Activated CD4-positive, alpha-beta T cell treated with anti-CD3 and anti-CD28 coated beads, Interleukin-2, amount 10 ng/mL, durations not matched to agents 7 days and 5 days (primary cell): ENCODE measurements around the gene KCNIP4. TPM values are rescaled to one million over a fixed set of nuclear protein-coding genes. Genes with fewer than 3 reads are reported as not detected.

ENCODE experiments used
- CTCF ChIA-PET: fragments of 350-600 bp; sonication (Branson Sonifier 250); formaldehyde crosslinking; loops from one replicate; lab custom pipeline; 2021; ENCODE audit warnings: antibody characterized with exemption; lab: Charles Lee
- POLR2A ChIA-PET: fragments of 350-600 bp; sonication (Branson Sonifier 250); formaldehyde crosslinking; loops from one replicate; lab custom pipeline; 2021; ENCODE audit warnings: antibody characterized with exemption; lab: Charles Lee
- DNase-seq: peaks from one replicate; pipeline ENCODE4 v3.0.0-alpha.2; 2020
- H3K27ac Mint-ChIP-seq: one replicate; pipeline ENCODE4 v1.8.0; 2021; ENCODE audit warnings: mild to moderate bottlenecking, moderate library complexity, mixed read lengths
- H3K27me3 Mint-ChIP-seq: one replicate; pipeline ENCODE4 v1.8.0; 2021; ENCODE audit warnings: mixed read lengths
- H3K36me3 Mint-ChIP-seq: one replicate; pipeline ENCODE4 v1.8.0; 2021; ENCODE audit warnings: low read depth, mixed read lengths
- H3K4me1 Mint-ChIP-seq: one replicate; pipeline ENCODE4 v1.8.0; 2021; ENCODE audit warnings: mixed read lengths
- H3K4me3 Mint-ChIP-seq: one replicate; pipeline ENCODE4 v1.8.0; 2021; ENCODE audit warnings: mild to moderate bottlenecking, moderate library complexity, mixed read lengths
- H3K9me3 Mint-ChIP-seq: one replicate; pipeline ENCODE4 v1.8.0; 2021; ENCODE audit warnings: mixed read lengths
- total RNA-seq, 2 experiments: library from RNA; stranded (reverse); gene quantifications; one replicate each; pipeline ENCODE4 v1.2.3, GENCODE V29; 2021

Gene KCNIP4
- total RNA-seq, 2 experiments from 2014 or later = not detected

DNA sequence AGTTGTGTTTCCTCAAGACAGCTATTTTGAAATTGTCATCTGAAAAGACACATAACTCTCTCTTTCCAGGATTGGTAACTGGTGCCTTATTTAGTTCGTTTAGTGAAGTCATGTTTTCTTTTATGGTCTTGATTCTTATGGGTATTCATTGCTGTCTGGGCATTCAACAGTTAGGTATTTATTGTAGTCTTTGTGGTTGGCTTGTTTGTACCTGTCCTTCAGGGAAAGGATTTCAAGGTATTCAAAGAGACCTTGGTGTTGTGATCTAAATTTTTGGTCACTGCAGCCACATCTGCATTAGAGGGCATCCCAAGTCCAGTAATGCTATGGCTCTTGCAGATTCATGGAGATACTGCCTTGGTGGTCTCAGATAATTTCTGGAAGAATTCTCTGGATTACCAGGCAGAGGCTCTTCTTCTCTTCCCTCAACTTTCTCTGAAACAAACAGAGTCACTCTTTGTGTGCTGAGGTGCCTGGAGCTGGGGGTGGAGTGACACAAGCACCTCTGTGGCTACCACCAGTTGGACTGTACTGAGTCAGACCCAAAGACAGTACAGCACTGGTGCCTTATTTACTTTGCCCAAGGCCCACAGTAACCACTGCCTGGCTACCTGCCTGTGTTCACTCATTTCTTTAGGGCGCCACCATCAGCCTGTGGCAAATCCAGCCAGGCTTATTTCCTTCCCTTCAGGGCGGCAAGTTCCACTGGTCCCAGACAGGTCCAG, 620.4 kb downstream of the KCNIP4 start:
- Mint-ChIP-seq H3K9me3 (peaks cover 8% of the 10 kb centered on the region), H3K36me3 (no peaks in the 10 kb centered on the region), H3K27ac (no peak overlapping the region), H3K4me1 (no peaks in the 10 kb centered on the region), H3K27me3 (no peaks in the 10 kb centered on the region), H3K4me3 (no peak overlapping the region)
- no peak for DNase-seq
- ChIA-PET CTCF (no interaction called here), POLR2A (no interaction called here)

GRCh38 chr4:21320034-21320433, 628.5 kb downstream of the KCNIP4 start:
- no peaks in the 10 kb centered on the region for H3K4me1 Mint-ChIP-seq
- no peak overlapping the region for H3K27ac Mint-ChIP-seq
- no peaks in the 10 kb centered on the region for H3K27me3 Mint-ChIP-seq
- CTCF ChIA-PET = no interaction called here
- no peak overlapping the region for H3K4me3 Mint-ChIP-seq
- peaks cover 5% of the 10 kb centered on the region for H3K9me3 Mint-ChIP-seq
- POLR2A ChIA-PET = no interaction called here
- DNase-seq = no peak
- H3K36me3 Mint-ChIP-seq = no peaks in the 10 kb centered on the region

DNA sequence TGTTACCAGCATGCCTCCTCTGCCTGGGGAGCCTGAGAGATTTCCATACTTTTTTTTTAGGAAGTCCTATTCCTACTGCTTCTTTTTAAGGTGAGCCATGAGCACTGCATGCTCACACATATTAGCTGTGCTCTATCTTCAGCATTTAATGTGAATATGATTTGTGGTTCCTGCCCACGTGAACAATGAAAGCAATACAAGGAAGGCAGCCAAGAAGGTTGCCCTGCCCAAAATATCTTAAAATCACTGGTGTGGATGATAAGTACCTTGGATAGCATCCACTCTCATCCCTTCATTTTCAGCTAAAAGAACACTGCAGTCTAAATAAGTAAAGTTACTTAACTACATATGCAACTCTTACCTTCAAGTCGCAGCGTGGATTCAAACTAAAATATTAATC, 640.9 kb downstream of the KCNIP4 start:
- H3K4me3 Mint-ChIP-seq = no peak overlapping the region
- ChIA-PET CTCF (no interaction called here), POLR2A (no interaction called here)
- H3K27me3 Mint-ChIP-seq = peaks cover 15% of the 10 kb centered on the region
- DNase-seq = no peak
- H3K9me3 Mint-ChIP-seq = no peaks in the 10 kb centered on the region
- H3K4me1 Mint-ChIP-seq = no peaks in the 10 kb centered on the region
- H3K36me3 Mint-ChIP-seq = no peaks in the 10 kb centered on the region
- H3K27ac Mint-ChIP-seq = no peak overlapping the region

GRCh38 chr4:21304540-21304887, 644.1 kb downstream of the KCNIP4 start:
- ChIA-PET POLR2A (no interaction called here), CTCF (no interaction called here)
- Mint-ChIP-seq H3K27ac (no peak overlapping the region), H3K27me3 (peaks cover 15% of the 10 kb centered on the region), H3K4me1 (no peaks in the 10 kb centered on the region), H3K9me3 (no peaks in the 10 kb centered on the region), H3K4me3 (no peak overlapping the region), H3K36me3 (no peaks in the 10 kb centered on the region)
- DNase-seq = no peak

GRCh38 chr4:21290562-21290961, 658.0 kb downstream of the KCNIP4 start:
- Mint-ChIP-seq H3K36me3 (no peaks in the 10 kb centered on the region), H3K4me3 (no peak overlapping the region), H3K9me3 (peaks cover 10% of the 10 kb centered on the region), H3K4me1 (peaks cover 3% of the 10 kb centered on the region), H3K27ac (no peak overlapping the region), H3K27me3 (no peaks in the 10 kb centered on the region)
- ChIA-PET CTCF (no interaction called here), POLR2A (no interaction called here)
- no peak for DNase-seq

- no peak for DNase-seq
- ChIA-PET POLR2A (no interaction called here), CTCF (interaction anchor here (0.6 kb wide), 1 partner anchor 1230 kb away, joined by 3 read pairs; no protein-coding TSS in a partner anchor)
- Mint-ChIP-seq H3K4me3 (no peak overlapping the region), H3K27ac (no peak overlapping the region), H3K4me1 (no peaks in the 10 kb centered on the region), H3K27me3 (no peaks in the 10 kb centered on the region), H3K36me3 (no peaks in the 10 kb centered on the region), H3K9me3 (no peaks in the 10 kb centered on the region)
These were observed 672.5 kb downstream of the KCNIP4 start for GRCh38 chr4:21276046-21276445.

DNA sequence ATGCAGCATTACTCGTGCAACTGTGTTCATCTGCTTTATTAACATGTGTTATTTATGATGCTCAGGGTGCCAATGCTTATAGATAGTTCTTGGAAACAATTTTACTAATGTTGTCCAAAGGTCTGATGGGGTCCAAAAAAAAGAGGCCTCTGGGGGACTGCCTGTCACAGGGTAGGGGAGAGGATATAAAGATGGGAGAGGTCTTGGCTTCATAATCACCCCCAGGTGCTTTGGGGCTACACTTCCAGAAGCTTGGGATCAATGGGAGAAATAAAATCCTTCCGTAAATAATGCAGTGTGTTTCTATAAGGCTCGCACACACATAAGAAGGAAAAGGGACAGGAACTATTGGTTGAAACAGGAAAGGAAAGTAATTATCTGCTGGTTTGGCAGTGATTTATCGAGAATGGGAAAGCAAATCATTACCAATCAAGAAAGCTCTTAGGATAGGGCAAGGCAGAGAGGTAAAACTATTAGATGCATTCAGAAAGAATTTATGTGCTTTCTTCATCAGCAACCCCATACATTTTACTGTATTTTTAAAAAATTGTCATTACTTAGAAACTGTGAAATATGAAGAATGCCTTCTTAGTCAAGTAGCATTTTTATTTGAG, 677.0 kb downstream of the KCNIP4 start:
- peaks cover 2% of the 10 kb centered on the region for H3K9me3 Mint-ChIP-seq
- ChIA-PET CTCF (interaction anchor here (0.6 kb wide), 1 partner anchor 1161 kb away, joined by 3 read pairs; no protein-coding TSS in a partner anchor), POLR2A (no interaction called here)
- H3K4me1 Mint-ChIP-seq = no peaks in the 10 kb centered on the region
- H3K36me3 Mint-ChIP-seq = no peaks in the 10 kb centered on the region
- no peak overlapping the region for H3K4me3 Mint-ChIP-seq
- H3K27me3 Mint-ChIP-seq = no peaks in the 10 kb centered on the region
- no peak overlapping the region for H3K27ac Mint-ChIP-seq
- DNase-seq = no peak

GRCh38 chr4:21248331-21248730, 700.2 kb downstream of the KCNIP4 start:
- H3K36me3 Mint-ChIP-seq = no peaks in the 10 kb centered on the region
- H3K27ac Mint-ChIP-seq = no peak overlapping the region
- no peaks in the 10 kb centered on the region for H3K9me3 Mint-ChIP-seq
- no peak for DNase-seq
- POLR2A ChIA-PET = no interaction called here
- CTCF ChIA-PET = no interaction called here
- no peak overlapping the region for H3K4me3 Mint-ChIP-seq
- no peaks in the 10 kb centered on the region for H3K27me3 Mint-ChIP-seq
- no peaks in the 10 kb centered on the region for H3K4me1 Mint-ChIP-seq

DNA sequence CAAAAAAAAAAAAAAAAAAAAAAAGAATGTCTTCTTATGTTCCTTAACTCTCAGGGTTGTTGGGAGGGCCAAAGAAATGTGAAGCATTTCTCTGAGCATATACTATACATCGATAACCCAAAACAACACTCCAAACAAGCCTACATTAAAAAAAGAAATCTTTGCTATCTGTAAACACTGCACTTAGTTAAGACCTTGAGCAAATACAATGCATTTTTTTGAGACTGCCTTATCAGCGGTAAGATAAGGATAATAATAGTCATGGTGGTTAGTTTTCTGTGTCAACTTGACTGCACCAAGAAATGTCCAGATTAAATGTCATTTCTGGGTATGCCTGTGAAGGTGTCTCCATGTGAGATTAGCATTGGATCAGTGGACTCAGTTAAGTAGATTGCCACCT, 706.4 kb downstream of the KCNIP4 start:
- H3K4me3 Mint-ChIP-seq = no peak overlapping the region
- no peaks in the 10 kb centered on the region for H3K4me1 Mint-ChIP-seq
- DNase-seq = no peak
- H3K36me3 Mint-ChIP-seq = no peaks in the 10 kb centered on the region
- H3K9me3 Mint-ChIP-seq = no peaks in the 10 kb centered on the region
- POLR2A ChIA-PET = no interaction called here
- H3K27me3 Mint-ChIP-seq = no peaks in the 10 kb centered on the region
- CTCF ChIA-PET = no interaction called here
- no peak overlapping the region for H3K27ac Mint-ChIP-seq

DNA sequence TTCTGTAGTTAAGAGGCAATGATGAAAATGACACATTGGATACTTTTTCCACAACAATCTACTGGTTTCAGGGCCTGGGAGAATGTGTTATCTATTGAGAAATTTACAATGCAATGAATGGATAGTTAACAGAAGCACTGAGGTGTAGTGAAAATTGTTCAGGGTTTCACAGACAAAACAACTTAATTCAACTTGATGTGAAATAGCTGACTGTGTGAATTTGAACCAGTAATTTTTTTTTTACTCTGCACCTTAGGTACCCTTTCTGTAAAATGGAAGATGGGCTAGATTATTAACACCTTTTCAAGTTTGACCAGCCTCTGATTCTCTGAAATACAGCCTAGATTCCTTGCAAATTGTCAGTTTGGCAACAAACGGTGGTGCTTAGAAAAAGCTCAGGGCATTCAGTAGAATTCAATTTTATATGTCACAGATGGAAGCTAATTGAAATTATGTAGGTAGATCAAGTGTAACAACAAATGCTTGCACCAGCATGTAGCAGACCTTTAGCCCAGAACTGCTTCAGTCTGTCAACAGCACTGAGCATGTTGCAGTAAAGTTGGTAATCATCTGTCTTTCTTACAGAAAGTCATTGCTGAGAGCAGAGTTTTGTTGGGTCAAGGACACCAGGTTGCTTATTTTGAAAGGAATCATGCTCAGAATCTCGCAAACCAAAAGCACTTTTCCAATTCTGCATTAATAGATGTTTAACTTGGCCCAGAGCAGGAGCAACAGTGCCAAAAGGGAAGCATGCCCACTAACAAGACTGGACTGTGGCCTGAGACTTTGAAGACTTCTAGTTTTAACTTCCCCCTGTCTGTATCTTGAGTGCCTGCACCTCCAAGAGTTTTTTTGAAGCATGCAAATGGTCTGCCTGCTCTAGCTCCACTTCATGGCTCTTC, 721.7 kb downstream of the KCNIP4 start:
- CTCF ChIA-PET = no interaction called here
- Mint-ChIP-seq H3K4me1 (no peaks in the 10 kb centered on the region), H3K27ac (no peak overlapping the region), H3K36me3 (no peaks in the 10 kb centered on the region), H3K27me3 (no peaks in the 10 kb centered on the region), H3K9me3 (peaks cover 4% of the 10 kb centered on the region), H3K4me3 (no peak overlapping the region)
- POLR2A ChIA-PET = no interaction called here
- DNase-seq = no peak

GRCh38 chr4:21211846-21212245, 736.7 kb downstream of the KCNIP4 start:
- H3K4me1 Mint-ChIP-seq = no peaks in the 10 kb centered on the region
- no peaks in the 10 kb centered on the region for H3K27me3 Mint-ChIP-seq
- no peak overlapping the region for H3K4me3 Mint-ChIP-seq
- DNase-seq = no peak
- H3K9me3 Mint-ChIP-seq = no peaks in the 10 kb centered on the region
- no peak overlapping the region for H3K27ac Mint-ChIP-seq
- POLR2A ChIA-PET = no interaction called here
- CTCF ChIA-PET = no interaction called here
- H3K36me3 Mint-ChIP-seq = no peaks in the 10 kb centered on the region

DNA sequence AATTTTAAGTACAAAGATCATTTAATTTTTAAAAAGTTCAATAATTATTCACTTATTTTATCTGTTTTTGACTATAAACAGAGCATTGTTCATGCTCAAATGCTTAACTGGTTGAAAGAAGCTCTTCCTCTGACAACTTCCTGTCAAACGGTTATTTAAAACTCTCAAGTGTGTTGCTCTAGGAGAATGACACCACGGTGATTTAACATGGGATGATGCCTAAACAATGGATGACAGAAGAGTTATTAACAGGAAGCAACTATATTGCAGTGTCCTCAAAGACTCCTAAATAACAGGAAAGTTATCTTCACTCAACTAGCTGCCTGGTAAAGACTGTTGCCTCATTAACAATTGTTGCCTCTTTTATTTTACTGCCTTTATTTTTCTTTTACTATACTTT, 738.7 kb downstream of the KCNIP4 start:
- Mint-ChIP-seq H3K36me3 (no peaks in the 10 kb centered on the region), H3K4me1 (no peaks in the 10 kb centered on the region), H3K9me3 (no peaks in the 10 kb centered on the region), H3K27me3 (no peaks in the 10 kb centered on the region), H3K27ac (no peak overlapping the region), H3K4me3 (no peak overlapping the region)
- no peak for DNase-seq
- ChIA-PET POLR2A (no interaction called here), CTCF (no interaction called here)

DNA sequence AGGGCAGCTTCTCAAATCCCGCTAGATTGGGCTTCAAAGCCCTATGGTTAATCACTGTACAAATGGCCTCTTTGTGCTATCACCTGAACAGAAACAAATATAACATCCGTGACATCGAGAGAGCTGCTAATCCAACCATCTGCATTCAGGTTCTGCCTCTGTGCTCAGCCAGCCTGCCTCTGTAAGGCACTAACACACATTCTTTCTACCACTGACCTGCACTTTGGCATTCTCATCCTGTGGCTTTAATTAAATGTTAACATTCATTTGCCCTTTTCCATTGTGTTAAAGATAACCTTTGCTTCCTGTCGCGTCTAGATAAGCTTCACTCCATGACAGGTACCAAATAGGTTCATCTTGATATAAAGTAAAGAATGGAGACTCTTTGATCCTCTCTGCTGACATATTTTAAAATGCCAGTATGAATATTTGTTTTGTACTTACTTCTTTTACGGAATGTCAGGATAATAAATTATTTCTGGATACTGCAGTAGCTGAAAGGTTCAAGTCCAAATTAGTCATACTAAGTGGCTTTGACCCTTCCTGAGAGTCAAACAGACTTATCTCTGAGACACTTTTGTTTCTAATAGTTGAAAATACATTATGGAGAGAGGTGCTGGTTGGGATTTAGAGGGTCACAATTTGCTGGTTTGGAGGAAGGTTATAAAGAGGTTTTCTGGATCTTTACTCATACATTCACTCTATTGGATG, 742.6 kb downstream of the KCNIP4 start:
- ChIA-PET POLR2A (no interaction called here), CTCF (no interaction called here)
- Mint-ChIP-seq H3K27ac (no peak overlapping the region), H3K4me1 (no peaks in the 10 kb centered on the region), H3K27me3 (no peaks in the 10 kb centered on the region), H3K9me3 (peaks cover 2% of the 10 kb centered on the region), H3K4me3 (no peak overlapping the region), H3K36me3 (no peaks in the 10 kb centered on the region)
- no peak for DNase-seq
